Urinary bladder (tissue), 4 donors: Measurements from ENCODE around the gene AGMO. TPM values are rescaled to one million over a fixed set of nuclear protein-coding genes. Genes with fewer than 3 reads are reported as not detected.

Experiments
- DNase-seq: peaks from one replicate; pipeline ENCODE4 v3.0.0-alpha.2; 2015; ENCODE audit errors: extremely low spot score
- H3K27ac ChIP-seq: one replicate; pipeline ENCODE4 v1.5.1; 2013; ENCODE audit warnings: low read depth, mild to moderate bottlenecking, moderate library complexity
- H3K36me3 ChIP-seq: one replicate; pipeline ENCODE4 v1.6.1; 2013; ENCODE audit warnings: mild to moderate bottlenecking, moderate library complexity; ENCODE audit not compliant: insufficient read depth
- H3K4me1 ChIP-seq: one replicate; pipeline ENCODE4 v1.6.1; 2013; ENCODE audit warnings: mild to moderate bottlenecking, moderate library complexity; ENCODE audit not compliant: insufficient read depth
- H3K4me3 ChIP-seq: one replicate; pipeline ENCODE4 v1.5.1; 2013; ENCODE audit warnings: low read depth, low read length
- WGBS: extraction: QIAGEN DNeasy Blood & Tissue Kit; methylation state at CpG from one replicate; pipeline ENCODE4 v1.1.7; 2013; 5-methylcytosine and 5-hydroxymethylcytosine counted together
- polyA plus RNA-seq: library from polyadenylated mRNA; stranded (reverse); fragments of 200-250 nt; gene quantifications from one replicate; pipeline ENCODE4 v1.2.3, GENCODE V29; 2013
- total RNA-seq: library from RNA; depleted of rRNA; stranded (reverse); fragments of >200 nt; gene quantifications from one replicate; pipeline ENCODE4 v1.2.3, GENCODE V29; 2014
- donor health status: healthy with polysubstance abuse.
- donor health status: healthy.

The AGMO gene
- total and polyA plus RNA-seq, 2 donors: 0.58 to 1.1 TPM

GRCh38 chr7:15446722-15447121, 115.1 kb downstream of the AGMO start:
- 49% methylated on average over 2 of the region's 2 CpGs for WGBS
- no peaks in the 10 kb centered on the region for H3K36me3 ChIP-seq
- H3K27ac ChIP-seq: no peak overlapping the region
- DNase-seq: no peak
- no peaks in the 10 kb centered on the region for H3K4me1 ChIP-seq
- H3K4me3 ChIP-seq: no peak overlapping the region

- Histone ChIP-seq H3K4me3 (no peak overlapping the region), H3K27ac (no peak overlapping the region), H3K36me3 (no peaks in the 10 kb centered on the region), H3K4me1 (no peaks in the 10 kb centered on the region)
- DNase-seq: no peak
- 1% methylated on average over 1 of the region's 1 CpG for WGBS
Measured at GRCh38 chr7:15446280-15446679, 115.5 kb downstream of the AGMO start.

- 88% methylated on average over 1 of the region's 1 CpG for WGBS
- Histone ChIP-seq H3K4me3 (no peak overlapping the region), H3K4me1 (no peaks in the 10 kb centered on the region), H3K27ac (no peak overlapping the region), H3K36me3 (no peaks in the 10 kb centered on the region)
- DNase-seq: no peak
Measured at GRCh38 chr7:15441915-15442314, 119.9 kb downstream of the AGMO start.

DNA sequence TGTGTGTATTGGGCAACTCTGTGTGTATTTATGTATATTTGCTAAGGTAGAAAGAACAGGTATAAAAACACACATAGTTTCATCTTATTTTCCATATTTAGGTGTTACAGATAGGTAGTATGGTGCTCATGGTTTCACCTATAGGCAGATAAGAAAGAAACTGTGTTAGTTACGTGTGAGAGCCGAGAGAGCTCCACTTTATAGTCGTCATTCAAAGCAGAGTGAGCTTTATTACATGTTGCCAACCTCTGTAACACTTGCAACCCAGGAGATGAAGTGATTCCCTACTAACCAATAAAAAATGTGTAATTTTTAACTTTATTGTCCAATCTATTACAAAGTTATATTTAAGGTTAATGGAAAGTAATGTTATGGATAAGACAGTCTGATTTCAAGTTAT, 121.3 kb downstream of the AGMO start:
- 94% methylated on average over 3 of the region's 3 CpGs for WGBS
- Histone ChIP-seq H3K4me3 (no peak overlapping the region), H3K4me1 (no peaks in the 10 kb centered on the region), H3K27ac (no peak overlapping the region), H3K36me3 (no peaks in the 10 kb centered on the region)
- DNase-seq: no peak

DNA sequence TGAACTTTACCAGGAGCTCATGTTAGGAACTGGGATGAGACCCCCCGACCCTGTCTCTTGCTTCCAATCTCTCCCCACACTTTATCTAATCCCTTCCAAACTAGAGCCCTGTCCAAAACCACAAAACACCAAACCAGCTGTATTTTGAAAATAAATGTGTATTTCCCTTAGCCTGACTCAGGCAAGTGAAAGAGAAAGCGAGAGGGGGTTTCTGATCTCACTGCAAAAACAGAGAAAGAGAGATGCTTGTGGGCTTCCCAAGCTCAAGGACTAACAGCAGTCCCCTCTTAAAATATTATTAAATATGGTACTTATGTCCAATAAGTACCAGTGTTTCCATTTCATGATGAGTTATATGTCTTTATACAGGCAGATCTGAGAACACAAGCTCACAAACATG, 122.0 kb downstream of the AGMO start:
- H3K36me3 ChIP-seq: no peaks in the 10 kb centered on the region
- H3K4me1 ChIP-seq: no peaks in the 10 kb centered on the region
- H3K4me3 ChIP-seq: no peak overlapping the region
- 64% methylated on average over 2 of the region's 2 CpGs for WGBS
- H3K27ac ChIP-seq: no peak overlapping the region
- DNase-seq: no peak

GRCh38 chr7:15433151-15433550, 128.7 kb downstream of the AGMO start:
- 25% methylated on average over 1 of the region's 1 CpG for WGBS

DNA sequence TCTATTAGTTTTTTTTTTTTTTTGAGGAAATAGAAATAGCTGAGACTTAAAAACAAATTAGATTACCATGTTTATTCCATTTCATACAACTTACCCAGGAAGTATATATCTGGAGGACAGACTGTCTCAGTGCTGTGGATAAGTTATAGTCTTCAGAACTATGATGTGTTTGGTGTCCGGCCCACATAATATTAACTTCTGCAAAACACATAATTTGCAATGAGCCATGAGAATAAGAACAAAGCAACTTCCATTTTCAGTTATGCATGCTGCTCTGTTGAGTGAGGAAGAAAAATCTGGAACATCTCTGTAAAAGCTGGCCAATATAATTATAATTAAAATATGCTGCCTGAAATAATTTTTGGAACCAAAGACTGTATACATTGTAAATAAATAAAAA, 130.9 kb downstream of the AGMO start:
- no peaks in the 10 kb centered on the region for H3K36me3 ChIP-seq
- 88% methylated on average over 1 of the region's 1 CpG for WGBS
- H3K27ac ChIP-seq: no peak overlapping the region
- no peak overlapping the region for H3K4me3 ChIP-seq
- DNase-seq: no peak
- no peaks in the 10 kb centered on the region for H3K4me1 ChIP-seq

More at GRCh38 chr7:15433151-15433550, 128.7 kb downstream of the AGMO start:
- DNase-seq: no peak
- H3K4me3 ChIP-seq: no peak overlapping the region
- H3K36me3 ChIP-seq: no peaks in the 10 kb centered on the region
- no peak overlapping the region for H3K27ac ChIP-seq
- H3K4me1 ChIP-seq: no peaks in the 10 kb centered on the region

DNA sequence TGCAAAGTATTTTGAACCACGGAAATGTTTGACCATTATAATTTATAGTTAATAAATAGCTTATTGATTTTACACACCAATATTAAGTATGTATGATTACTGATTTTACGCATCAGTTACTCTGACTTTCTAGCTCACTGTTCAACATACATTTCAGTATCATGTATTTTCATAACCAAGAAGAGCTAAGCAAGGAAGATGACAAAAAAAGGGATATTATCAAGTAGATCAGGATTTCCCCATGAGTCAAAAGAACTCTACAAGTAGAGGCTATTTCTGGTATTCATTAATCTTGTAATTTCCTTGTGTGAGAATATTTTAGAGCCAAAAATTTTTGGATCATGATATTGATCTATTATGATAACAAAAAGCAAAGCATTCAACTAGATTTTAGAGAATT, 131.6 kb downstream of the AGMO start:
- no peak for DNase-seq
- H3K4me3 ChIP-seq: no peak overlapping the region
- WGBS: 97% methylated on average over 2 of the region's 2 CpGs
- no peak overlapping the region for H3K27ac ChIP-seq
- H3K36me3 ChIP-seq: no peaks in the 10 kb centered on the region
- no peaks in the 10 kb centered on the region for H3K4me1 ChIP-seq

DNA sequence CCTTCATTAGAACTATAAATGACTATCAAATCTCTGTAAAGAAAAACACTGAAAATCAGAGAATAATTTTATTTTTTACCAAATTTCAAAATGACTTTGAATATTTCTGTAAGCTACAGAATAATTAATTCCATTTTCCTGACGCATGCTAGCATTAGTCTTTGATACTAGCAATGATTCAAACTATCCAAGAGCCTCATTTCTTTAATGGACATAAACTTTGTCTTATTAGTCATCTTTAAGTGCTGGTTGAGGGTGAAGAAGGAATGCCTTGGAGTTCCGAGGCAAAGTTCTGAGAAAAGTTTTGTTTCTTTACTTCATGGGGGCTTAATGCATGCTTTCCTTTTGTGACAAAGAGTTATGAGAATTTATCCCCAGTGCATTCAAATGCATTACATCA, 137.3 kb downstream of the AGMO start:
- no peak overlapping the region for H3K4me3 ChIP-seq
- H3K27ac ChIP-seq: no peak overlapping the region
- H3K36me3 ChIP-seq: no peaks in the 10 kb centered on the region
- no peaks in the 10 kb centered on the region for H3K4me1 ChIP-seq
- DNase-seq: peak; percentile 14
- WGBS: 72% methylated on average over 2 of the region's 2 CpGs

DNA sequence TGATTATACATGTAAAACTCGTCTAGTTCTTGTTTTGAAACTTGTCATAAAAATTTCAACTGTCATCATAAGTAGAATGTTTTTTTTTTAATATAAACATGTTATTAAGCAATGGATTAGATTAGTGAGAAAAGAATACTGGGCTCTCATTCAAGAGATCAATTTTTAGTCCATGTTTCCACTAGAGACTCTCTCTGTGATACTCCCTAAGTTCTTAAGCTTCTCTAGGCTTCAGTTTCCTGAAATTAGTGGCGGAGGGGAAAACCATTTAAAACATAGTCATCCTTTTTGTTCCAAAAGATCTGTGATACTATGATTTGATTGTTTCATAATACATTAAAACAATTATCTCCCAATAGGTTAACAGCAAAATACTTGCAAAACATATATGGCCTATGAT, 142.2 kb downstream of the AGMO start:
- 59% methylated on average over 2 of the region's 2 CpGs for WGBS
- no peak for DNase-seq
- Histone ChIP-seq H3K4me1 (no peaks in the 10 kb centered on the region), H3K36me3 (no peaks in the 10 kb centered on the region), H3K27ac (no peak overlapping the region), H3K4me3 (no peak overlapping the region)

DNA sequence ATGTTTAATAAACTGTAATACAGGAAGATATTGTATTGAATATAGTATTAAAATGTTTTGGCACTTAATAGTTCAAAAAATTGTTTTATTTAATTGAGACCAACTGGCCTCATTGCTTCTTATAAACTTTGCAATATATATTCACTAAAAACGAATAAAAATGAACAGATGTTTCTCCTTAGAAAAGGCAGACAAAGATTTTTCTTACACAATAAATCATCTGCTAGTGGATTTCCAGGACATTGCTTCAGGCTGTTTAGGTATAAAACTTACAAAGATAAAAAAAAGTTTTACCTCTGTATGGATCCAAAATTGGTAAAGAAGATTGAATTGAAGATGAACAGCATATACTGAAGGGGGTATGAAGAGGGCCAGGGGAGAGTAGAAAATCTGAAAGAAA, 143.6 kb downstream of the AGMO start:
- DNase-seq: no peak
- Histone ChIP-seq H3K4me1 (no peaks in the 10 kb centered on the region), H3K36me3 (no peaks in the 10 kb centered on the region), H3K27ac (no peak overlapping the region), H3K4me3 (no peak overlapping the region)
- WGBS: 47% methylated on average over 1 of the region's 1 CpG

DNA sequence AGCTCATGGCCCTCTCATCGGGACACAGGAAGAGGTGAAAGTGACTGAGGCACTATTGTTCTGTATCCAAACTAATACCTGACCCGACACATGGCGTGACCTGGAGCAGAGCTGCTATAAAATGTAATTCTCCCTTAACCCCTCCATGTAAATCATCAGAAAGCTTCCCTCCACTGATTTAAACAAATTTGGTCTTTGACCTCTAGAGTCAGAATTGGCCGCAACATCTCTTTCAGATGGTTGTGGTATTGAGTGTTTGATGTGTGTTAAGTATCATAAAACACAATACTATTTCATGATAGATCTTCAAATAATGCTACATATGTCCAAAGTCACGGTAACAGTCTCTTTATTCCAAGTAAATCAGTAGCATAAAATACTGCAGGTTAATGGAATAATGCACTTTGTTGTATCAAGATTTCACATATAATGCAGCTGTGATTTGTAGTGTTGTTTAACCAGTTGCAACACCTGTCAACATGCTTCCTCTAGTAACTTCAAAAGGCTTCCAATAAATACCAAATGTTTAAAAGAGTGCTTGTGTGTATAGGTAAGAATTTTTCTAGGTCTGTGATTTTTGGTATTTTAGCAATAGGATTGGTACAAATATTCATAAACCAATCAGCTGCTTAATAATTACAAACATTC, 144.3 kb downstream of the AGMO start:
- WGBS: 94% methylated on average over 5 of the region's 5 CpGs
- H3K4me3 ChIP-seq: no peak overlapping the region
- H3K36me3 ChIP-seq: no peaks in the 10 kb centered on the region
- no peaks in the 10 kb centered on the region for H3K4me1 ChIP-seq
- no peak overlapping the region for H3K27ac ChIP-seq
- no peak for DNase-seq

GRCh38 chr7:15411019-15411418, 150.8 kb downstream of the AGMO start:
- H3K27ac ChIP-seq: no peak overlapping the region
- H3K4me1 ChIP-seq: no peaks in the 10 kb centered on the region
- no peak for DNase-seq
- WGBS: 86% methylated on average over 2 of the region's 2 CpGs
- H3K4me3 ChIP-seq: no peak overlapping the region
- no peaks in the 10 kb centered on the region for H3K36me3 ChIP-seq

- no peaks in the 10 kb centered on the region for H3K4me1 ChIP-seq
- no peak overlapping the region for H3K4me3 ChIP-seq
- no peak overlapping the region for H3K27ac ChIP-seq
- DNase-seq: no peak
- WGBS: 66% methylated on average over 4 of the region's 4 CpGs
- no peaks in the 10 kb centered on the region for H3K36me3 ChIP-seq
Measured at GRCh38 chr7:15407910-15408309, 153.9 kb downstream of the AGMO start.

DNA sequence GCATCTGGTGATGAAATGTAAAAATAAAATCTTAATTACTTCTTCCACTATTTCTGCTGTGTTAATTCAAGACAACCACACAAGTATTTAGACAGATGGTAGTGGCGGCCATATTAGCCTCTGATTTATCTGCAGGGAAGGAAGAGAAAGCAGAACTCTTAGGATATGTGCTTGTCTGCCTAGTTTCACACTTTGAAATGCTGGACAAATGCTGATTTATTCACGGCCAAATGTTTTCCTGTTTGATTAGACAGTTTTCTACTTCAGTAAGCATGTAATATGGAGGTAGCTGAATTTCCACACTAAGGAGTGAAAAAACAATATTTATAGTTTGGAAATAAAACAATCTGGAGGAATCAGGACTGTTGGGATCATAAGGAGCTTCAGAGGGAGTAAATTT, 158.1 kb downstream of the AGMO start:
- WGBS: 70% methylated on average over 2 of the region's 2 CpGs
- Histone ChIP-seq H3K27ac (no peak overlapping the region), H3K4me3 (no peak overlapping the region), H3K4me1 (no peaks in the 10 kb centered on the region), H3K36me3 (no peaks in the 10 kb centered on the region)
- DNase-seq: no peak
